Brain microvascular endothelial cell (primary cell): Measurements from ENCODE around the gene PLEKHG1.

ENCODE experiments used
- DNase-seq: peaks from one replicate; pipeline ENCODE4 v3.0.0-alpha.2; 2020
- H3K27ac ChIP-seq: fragments of 250-450 bp; sonication (Bioruptor Pico); 2 replicates; pipeline ENCODE4 v1.5.1; 2020; ENCODE audit warnings: mild to moderate bottlenecking, moderate library complexity
- H3K27me3 ChIP-seq: fragments of 250-450 bp; sonication (Bioruptor Pico); replicated peaks from 2 replicates; pipeline ENCODE4 v1.5.1; 2020; ENCODE audit warnings: mild to moderate bottlenecking
- H3K36me3 ChIP-seq: fragments of 250-450 bp; sonication (Bioruptor Pico); replicated peaks from 2 replicates; pipeline ENCODE4 v1.5.1; 2020; ENCODE audit warnings: mild to moderate bottlenecking
- H3K4me3 ChIP-seq: 2 replicates; pipeline ENCODE4 v1.5.1; 2011; ENCODE audit warnings: low read depth, mild to moderate bottlenecking, control low read depth, low read length, moderate library complexity
- CTCF ChIP-seq: IDR thresholded peaks from 2 replicates; pipeline ENCODE4 v1.5.1; 2011; ENCODE audit warnings: low read depth, mild to moderate bottlenecking, moderate library complexity, low read length, control low read depth, inconsistent platforms; ENCODE audit errors: missing control alignments
- in situ Hi-C: cut with HindIII; loops from 2 replicates; pipeline ENCODE4 v1.10.0; 2017; ENCODE audit warnings: low sequenced_read_pairs, low pct_ligation_motif_present

The PLEKHG1 gene

GRCh38 chr6:150617062-150617461 is 17.4 kb downstream of the PLEKHG1 start:
- in situ Hi-C loops, result no loop called here
- Histone ChIP-seq H3K27ac (no peak overlapping the region), H3K4me3 (no peak overlapping the region), H3K36me3 (no peaks in the 10 kb centered on the region), H3K27me3 (no peaks in the 10 kb centered on the region)
- no peak for DNase-seq
- TF ChIP-seq CTCF, result no peak

DNA sequence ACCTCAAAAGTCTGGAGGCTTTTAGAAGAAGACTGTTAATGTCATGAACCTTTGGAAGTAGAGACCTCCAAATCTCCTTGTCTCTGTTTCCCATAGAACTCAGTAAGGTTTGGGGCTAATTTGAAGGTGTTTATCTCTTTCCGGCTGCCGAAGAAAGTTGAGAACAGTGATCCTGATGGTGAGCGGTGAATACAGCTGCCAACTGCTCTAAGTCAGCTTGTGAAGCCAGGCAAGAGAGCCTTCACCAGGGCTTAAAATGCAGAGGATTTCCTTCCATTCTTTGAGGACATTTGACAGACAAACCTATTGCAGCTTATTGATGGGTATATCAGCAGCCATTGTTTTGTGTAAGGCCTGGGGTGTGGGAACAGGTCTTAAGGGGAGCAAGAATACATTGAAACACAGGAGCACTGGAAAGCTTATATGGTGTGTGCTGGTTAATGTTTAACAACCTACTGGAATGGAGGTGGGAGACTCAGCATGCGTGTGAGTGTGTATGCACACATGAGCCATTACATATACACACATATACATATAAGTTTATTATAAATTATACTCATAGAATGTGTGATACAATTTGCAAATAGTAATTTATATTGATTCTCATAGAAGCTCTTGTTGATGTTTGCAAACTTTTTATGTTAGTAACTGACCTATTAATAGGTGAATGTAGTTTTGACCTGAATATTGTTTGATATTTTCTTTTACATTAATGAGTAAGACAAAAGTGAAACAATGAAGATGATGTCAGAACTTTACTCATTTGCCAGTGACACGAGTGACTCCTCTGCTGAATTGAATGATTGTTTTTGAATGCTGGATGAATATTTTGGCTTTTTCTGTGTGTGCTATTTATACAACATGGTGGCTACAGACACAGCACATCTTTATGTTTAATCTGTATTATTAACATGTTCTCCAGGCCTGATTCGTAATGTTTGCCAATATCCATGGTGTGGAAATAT is 18.1 kb downstream of the PLEKHG1 start:
- in situ Hi-C loops, result no loop called here
- no peaks in the 10 kb centered on the region for H3K36me3 ChIP-seq
- no peak for DNase-seq
- H3K27me3 ChIP-seq, result no peaks in the 10 kb centered on the region
- no peak for TF ChIP-seq CTCF
- H3K27ac ChIP-seq, result no peak overlapping the region
- no peak overlapping the region for H3K4me3 ChIP-seq

- Histone ChIP-seq H3K27ac (no peak overlapping the region), H3K27me3 (no peaks in the 10 kb centered on the region), H3K4me3 (no peak overlapping the region), H3K36me3 (no peaks in the 10 kb centered on the region)
- DNase-seq, result no peak
- no peak for TF ChIP-seq CTCF
- in situ Hi-C loops, result no loop called here
Observed at GRCh38 chr6:150619275-150619674, 19.6 kb downstream of the PLEKHG1 start.

DNA sequence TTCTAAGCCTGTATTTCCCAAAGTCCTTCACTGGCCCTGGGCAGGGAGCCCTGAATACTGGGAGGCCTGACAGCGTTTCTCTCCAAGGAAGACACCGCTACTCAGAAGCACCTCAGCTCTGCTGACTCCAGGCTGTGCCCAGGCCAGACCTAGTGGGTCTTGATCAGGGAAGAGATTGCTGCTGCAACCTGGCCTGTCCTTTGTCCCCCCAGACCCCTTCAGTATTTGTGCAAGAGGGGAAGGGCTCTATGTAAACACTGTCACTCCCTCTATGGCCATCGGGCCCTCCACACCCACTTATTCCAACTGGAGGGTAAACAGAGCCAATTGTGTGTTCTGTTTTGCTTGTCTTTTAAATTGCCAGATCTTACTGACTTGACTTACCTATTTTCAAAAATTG is 20.6 kb downstream of the PLEKHG1 start:
- no peak for TF ChIP-seq CTCF
- no peak for DNase-seq
- in situ Hi-C loops, result no loop called here
- Histone ChIP-seq H3K27me3 (no peaks in the 10 kb centered on the region), H3K36me3 (no peaks in the 10 kb centered on the region), H3K27ac (no peak overlapping the region), H3K4me3 (no peak overlapping the region)

DNA sequence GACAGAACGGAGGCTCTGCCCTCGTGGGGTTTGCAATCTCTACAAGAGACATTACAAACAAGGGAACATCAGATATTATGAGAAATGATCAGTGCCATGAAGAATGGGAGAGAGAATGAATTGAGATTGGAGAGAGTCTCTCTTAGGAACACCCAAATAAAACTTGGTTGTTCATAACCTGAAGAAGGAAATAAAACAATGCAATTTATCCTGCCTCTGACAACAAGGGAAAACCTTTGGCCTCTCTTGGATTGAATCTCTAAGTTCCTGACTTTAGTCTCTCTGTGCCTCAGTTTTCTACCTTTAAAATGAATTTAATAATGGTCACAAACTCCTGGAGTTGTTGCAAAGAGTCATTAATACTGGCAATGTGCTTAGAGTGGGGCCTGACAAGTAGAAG is 21.1 kb downstream of the PLEKHG1 start:
- TF ChIP-seq CTCF, result no peak
- in situ Hi-C loops, result no loop called here

GRCh38 chr6:150622476-150622875 is 22.8 kb downstream of the PLEKHG1 start:
- in situ Hi-C loops, result no loop called here
- no peak for TF ChIP-seq CTCF
- Histone ChIP-seq H3K27ac (no peak overlapping the region), H3K4me3 (no peak overlapping the region), H3K27me3 (no peaks in the 10 kb centered on the region), H3K36me3 (no peaks in the 10 kb centered on the region)
- no peak for DNase-seq

More for the DNA sequence above, 21.1 kb downstream of the PLEKHG1 start:
- no peaks in the 10 kb centered on the region for H3K27me3 ChIP-seq
- H3K27ac ChIP-seq, result no peak overlapping the region
- no peak overlapping the region for H3K4me3 ChIP-seq
- DNase-seq, result no peak
- H3K36me3 ChIP-seq, result no peaks in the 10 kb centered on the region
